MCF 10A (cell line): Measurements from ENCODE around the gene DNAI1. TPM values are rescaled to one million over a fixed set of nuclear protein-coding genes. Genes with fewer than 3 reads are reported as not detected.

Experiments
- Bru-seq: library from RNA; stranded (reverse); fragments of 400-500 nt; gene quantifications from one replicate; lab custom pipeline; 2021; lab: Mats Ljungman, UMichigan
- BruChase-seq, 2 experiments: library from RNA; stranded (reverse); fragments of 400-500 nt; gene quantifications; one replicate each; lab custom pipeline; 2021; lab: Mats Ljungman, UMichigan
- BruUV-seq: library from RNA; stranded (reverse); fragments of 400-500 nt; replicated peaks from 2 replicates; lab custom pipeline; 2021; lab: Mats Ljungman, UMichigan
- CTCF ChIA-PET: fragments of 300-600 bp; sonication (Branson Sonifier 250); formaldehyde crosslinking; extraction: SDS; loops from one replicate; lab custom pipeline; 2021; ENCODE audit warnings: antibody characterized with exemption, inconsistent platforms; lab: Yijun Ruan, JAX
- POLR2A ChIA-PET: fragments of 300-600, 350-650 bp; sonication (Branson Sonifier 250); formaldehyde crosslinking; extraction: SDS; loops from one replicate; lab custom pipeline; 2020; ENCODE audit warnings: antibody characterized with exemption, inconsistent platforms; lab: Yijun Ruan, JAX
- DNase-seq: peaks from one replicate; pipeline ENCODE4 v3.0.0-alpha.2; 2018; ENCODE audit not compliant: unreplicated experiment
- H3K27ac Mint-ChIP-seq: one replicate; pipeline ENCODE4 v1.8.0; 2022; ENCODE audit warnings: mild to moderate bottlenecking, low read depth, mixed read lengths; ENCODE audit not compliant: unreplicated experiment
- H3K27me3 Mint-ChIP-seq: one replicate; pipeline ENCODE4 v1.8.0; 2022; ENCODE audit warnings: mixed read lengths; ENCODE audit not compliant: insufficient read depth, unreplicated experiment
- H3K36me3 Mint-ChIP-seq: one replicate; pipeline ENCODE4 v1.8.0; 2022; ENCODE audit warnings: mild to moderate bottlenecking, moderate library complexity, mixed read lengths; ENCODE audit not compliant: insufficient read depth, unreplicated experiment
- H3K4me1 Mint-ChIP-seq: one replicate; pipeline ENCODE4 v1.8.0; 2022; ENCODE audit warnings: mixed read lengths; ENCODE audit not compliant: insufficient read depth, unreplicated experiment
- H3K4me3 Mint-ChIP-seq: one replicate; pipeline ENCODE4 v1.8.0; 2022; ENCODE audit warnings: mild to moderate bottlenecking, moderate library complexity, mixed read lengths; ENCODE audit not compliant: unreplicated experiment
- H3K9me3 Mint-ChIP-seq: one replicate; pipeline ENCODE4 v1.8.0; 2022; ENCODE audit warnings: mixed read lengths; ENCODE audit not compliant: unreplicated experiment
- CTCF ChIP-seq: fragments of 200-600 bp; IDR thresholded peaks from one replicate; pipeline ENCODE4 v1.8.0; 2022; ENCODE audit warnings: antibody characterized with exemption, mild to moderate bottlenecking; ENCODE audit not compliant: unreplicated experiment
- intact Hi-C: fragments of 100-400 bp; cut with micrococcal nuclease; formaldehyde crosslinking; loops from 2 replicates; pipeline ENCODE4 v1.14.1; 2022
- long read RNA-seq: library from polyadenylated mRNA; stranded (forward); transcript quantifications from one replicate; pipeline ENCODE4 v2.0.0, GENCODE V29; 2022
- total RNA-seq: library from RNA; stranded (reverse); gene quantifications from 2 replicates; pipeline ENCODE4 v1.2.3, GENCODE V29; 2022

Gene DNAI1
- total RNA-seq (not detected in 2 replicates), Bru-seq, nascent RNA (percentile 7 among the genes with signal in this experiment), BruChase-seq, experiment 1, labeled RNA remaining after a 6-hour chase (percentile 13 among the genes with signal in this experiment), BruChase-seq, experiment 2, labeled RNA remaining after a 2-hour chase (percentile 11 among the genes with signal in this experiment)
- long read RNA-seq, result 0 reads

- Mint-ChIP-seq H3K36me3 (peaks cover 7% of the 10 kb centered on the region), H3K4me1 (peaks cover 37% of the 10 kb centered on the region), H3K4me3 (peak within 1 kb of the TSS; percentile 98), H3K27me3 (no peaks in the 10 kb centered on the region), H3K27ac (peak within 1 kb of the TSS; percentile 97), H3K9me3 (no peaks in the 10 kb centered on the region)
- intact Hi-C loops, result no loop called here
- peak; percentile 98 for DNase-seq
- ChIA-PET POLR2A (interaction anchor here (0.6 to 1.3 kb wide), 9 partner anchors 9 to 188 kb away, joined by 3 to 4 read pairs (median 3); partner anchors contain the start of genes DCTN3 and GALT), CTCF (interaction anchor here (7.6 kb wide), 1 partner anchor 54 kb away, joined by 22 read pairs; no protein-coding TSS in a partner anchor)
- no TSS peak for BruUV-seq
- TF ChIP-seq CTCF, result no peak
Measured at GRCh38 chr9:34458013-34458958, at the start of gene DNAI1, which contains the start of gene FAM219A. TSS of gene DNAI1 (plus strand) at chr9:34458805. CDS start at chr9:34459006, 201 bp downstream. TSS of gene FAM219A (minus strand) at chr9:34458570. CDS start at chr9:34458263, 307 bp downstream.

- ChIA-PET POLR2A (interaction anchor here (0.8 kb wide), 1 partner anchor 115 kb away, joined by 4 read pairs; no protein-coding TSS in a partner anchor), CTCF (interaction anchor here (0.6 to 2.6 kb wide), 8 partner anchors 23 to 194 kb away, joined by 3 to 15 read pairs (median 8); no protein-coding TSS in a partner anchor)
- TF ChIP-seq CTCF, result no peak
- Mint-ChIP-seq H3K27ac (no peak overlapping the region), H3K4me1 (no peaks in the 10 kb centered on the region), H3K9me3 (no peaks in the 10 kb centered on the region), H3K27me3 (no peaks in the 10 kb centered on the region), H3K36me3 (peaks cover 6% of the 10 kb centered on the region), H3K4me3 (no peak overlapping the region)
- intact Hi-C loops, result no loop called here
- DNase-seq, result no peak
- no TSS peak for BruUV-seq
Measured at GRCh38 chr9:34409154-34409553, 49.5 kb upstream of the DNAI1 start.

- Mint-ChIP-seq H3K9me3 (no peaks in the 10 kb centered on the region), H3K27ac (no peak overlapping the region), H3K36me3 (peaks cover 12% of the 10 kb centered on the region), H3K4me3 (no peak overlapping the region), H3K27me3 (no peaks in the 10 kb centered on the region), H3K4me1 (no peaks in the 10 kb centered on the region)
- ChIA-PET POLR2A (no interaction called here), CTCF (interaction anchor here (6.6 kb wide), 1 partner anchor 8 kb away, joined by 59 read pairs; no protein-coding TSS in a partner anchor)
- DNase-seq, result no peak
- no TSS peak for BruUV-seq
- intact Hi-C loops, result no loop called here
- TF ChIP-seq CTCF, result no peak
Measured at GRCh38 chr9:34412336-34412735, 46.3 kb upstream of the DNAI1 start.
